NCI-H524 treated with DMSO at 0.1 percent for 48 hours (cell line): ENCODE data around the gene PCED1B.
"Not testable (repeated sequence)": the region's sequence is repeated elsewhere in the genome, so short reads cannot be mapped to it uniquely, and the experiment has no call there.

ENCODE experiments used
- DNase-seq: peaks from one replicate; lab custom pipeline; 2025; lab: John Stamatoyannopoulos, UW

The PCED1B gene

DNA sequence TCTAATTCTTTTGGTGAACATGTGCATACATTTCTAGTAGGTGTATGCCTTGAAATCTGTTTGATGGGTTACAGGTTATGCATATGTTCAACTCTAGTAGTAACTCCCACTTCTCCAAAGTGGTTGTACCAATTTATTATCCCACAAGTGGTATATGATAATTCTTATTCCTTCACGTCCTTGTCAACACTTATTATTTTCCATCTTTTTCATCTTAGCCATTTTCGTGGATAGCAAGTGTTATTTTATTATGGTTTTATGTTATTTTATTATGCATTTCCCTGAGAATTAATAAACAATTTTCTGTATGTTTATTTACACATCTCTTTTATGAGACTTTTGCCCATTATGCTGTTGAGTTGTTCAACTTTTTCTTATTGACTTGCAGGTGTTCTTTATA is 11.6 kb downstream of the PCED1B start:
- DNase-seq: no peak

GRCh38 chr12:47094804-47095203 is 15.4 kb downstream of the PCED1B start:
- no peak for DNase-seq

DNA sequence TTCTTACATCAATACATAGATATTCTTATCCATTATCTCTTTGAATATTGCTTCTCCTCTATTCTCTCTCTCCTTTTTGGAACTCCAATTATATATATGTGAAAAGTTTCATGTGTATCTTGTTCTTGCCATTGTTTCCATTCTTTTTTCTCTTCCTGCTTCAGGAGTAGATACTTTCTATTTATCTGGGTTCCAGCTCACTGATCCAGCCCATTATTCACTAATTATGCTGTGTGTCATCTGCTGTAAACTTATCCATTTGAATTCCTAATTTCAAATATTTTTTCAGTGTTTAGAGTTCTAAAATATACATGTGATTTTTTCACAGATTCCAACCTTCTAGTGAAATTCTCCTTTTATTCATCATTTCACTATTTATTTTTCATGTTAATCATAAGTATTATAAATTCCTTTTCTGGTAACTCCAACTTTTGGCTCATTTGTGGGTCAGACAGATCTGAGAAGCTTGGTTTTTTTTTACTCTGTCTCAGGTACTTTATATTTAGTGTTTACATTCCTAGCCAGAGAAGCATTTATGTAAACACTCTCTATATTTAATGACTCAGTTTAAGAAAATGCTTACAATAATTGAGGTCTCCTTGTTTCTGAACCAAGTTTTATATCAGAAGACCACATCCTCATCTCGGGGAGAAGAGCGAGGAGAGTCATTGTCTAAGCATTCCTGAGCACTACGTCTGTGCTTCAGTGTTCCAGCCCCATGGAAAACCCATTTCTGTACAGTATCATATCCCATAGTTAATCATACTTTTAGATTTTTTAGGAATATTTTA is 16.2 kb downstream of the PCED1B start:
- DNase-seq: no peak

GRCh38 chr12:47097276-47097896 is 18.0 kb downstream of the PCED1B start:
- DNase-seq: no peak

DNA sequence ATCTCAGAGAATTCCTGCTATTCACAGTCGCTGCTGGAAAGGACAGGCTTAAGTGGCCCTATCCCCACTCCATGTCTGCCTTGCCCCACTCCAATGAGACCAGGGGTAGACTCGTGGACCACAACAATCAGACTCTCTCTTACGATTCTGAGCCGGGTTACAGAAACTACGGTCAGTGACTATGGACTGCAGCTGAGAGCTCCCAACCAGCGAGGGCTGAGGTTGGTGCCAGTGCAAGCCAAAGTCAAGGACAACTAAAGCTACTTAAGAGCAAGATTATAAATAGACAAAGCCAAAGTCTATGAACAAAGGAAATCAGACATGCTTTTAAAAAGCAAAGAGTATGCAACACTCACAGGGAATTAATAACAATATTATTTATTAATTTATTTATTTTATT is 18.7 kb downstream of the PCED1B start:
- DNase-seq: no peak

- DNase-seq: no peak
Observed at GRCh38 chr12:47099610-47100009, 20.2 kb downstream of the PCED1B start.

GRCh38 chr12:47100160-47100559 is 20.7 kb downstream of the PCED1B start:
- no peak for DNase-seq

- DNase-seq: no peak
Observed at GRCh38 chr12:47102406-47102805, 23.0 kb downstream of the PCED1B start.

GRCh38 chr12:47102845-47103651 is 23.6 kb downstream of the PCED1B start:
- no peak for DNase-seq

DNA sequence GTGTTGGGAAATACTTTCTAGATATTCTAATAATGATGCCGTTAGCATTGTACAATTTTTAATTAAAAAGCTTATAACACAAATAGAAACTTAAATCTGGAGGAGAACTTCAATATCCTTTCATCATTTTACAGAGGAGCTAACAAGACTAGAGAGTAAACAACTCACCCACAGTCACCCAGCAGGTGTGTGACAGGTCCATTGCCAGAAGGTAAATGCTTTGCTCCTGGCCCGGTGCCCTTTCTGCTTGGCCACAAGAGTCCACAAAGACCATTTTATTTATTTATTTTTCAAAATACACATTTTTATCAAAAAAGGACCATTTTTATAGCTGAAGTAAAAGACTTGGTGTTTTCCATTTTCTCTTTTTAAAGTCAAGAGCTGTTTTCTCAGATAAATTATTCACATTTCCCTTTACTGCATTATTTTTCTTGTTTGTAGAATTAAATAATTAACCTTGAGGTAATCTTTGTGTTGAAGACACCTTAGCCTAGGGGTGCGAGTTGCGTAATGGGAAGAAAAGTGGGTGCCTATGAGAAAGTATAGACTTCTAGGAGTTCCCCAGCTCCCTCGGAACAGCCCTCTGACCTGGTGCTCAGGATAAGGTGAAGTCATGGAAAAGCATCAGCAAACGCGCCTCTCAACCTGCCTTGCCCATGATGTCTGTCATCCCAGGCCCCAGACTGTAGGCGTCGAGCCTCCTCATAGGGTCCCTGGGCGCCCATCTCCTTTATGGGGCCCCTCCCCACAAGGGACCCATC is 26.7 kb downstream of the PCED1B start:
- DNase-seq: no peak

GRCh38 chr12:47107446-47107845 is 28.0 kb downstream of the PCED1B start:
- no peak for DNase-seq

DNA sequence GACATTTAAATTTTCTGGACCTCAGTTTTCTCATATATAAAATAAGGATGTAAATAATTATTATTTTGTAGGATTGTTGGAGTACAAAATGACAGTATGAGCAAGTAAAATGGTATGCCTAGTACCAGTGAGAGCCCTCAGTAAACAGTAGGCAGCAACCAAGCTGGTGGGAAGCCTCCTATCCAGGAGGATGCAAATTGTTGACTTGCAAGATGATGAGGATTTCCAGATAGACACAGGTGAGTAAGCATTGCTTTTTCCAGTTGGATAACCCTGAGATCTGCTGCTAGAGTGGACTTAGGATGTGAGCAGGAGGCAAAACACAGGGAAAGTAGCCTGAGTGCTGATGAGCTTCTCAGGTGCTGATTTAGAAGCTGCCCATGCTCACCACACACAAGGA is 28.5 kb downstream of the PCED1B start:
- no peak for DNase-seq

DNA sequence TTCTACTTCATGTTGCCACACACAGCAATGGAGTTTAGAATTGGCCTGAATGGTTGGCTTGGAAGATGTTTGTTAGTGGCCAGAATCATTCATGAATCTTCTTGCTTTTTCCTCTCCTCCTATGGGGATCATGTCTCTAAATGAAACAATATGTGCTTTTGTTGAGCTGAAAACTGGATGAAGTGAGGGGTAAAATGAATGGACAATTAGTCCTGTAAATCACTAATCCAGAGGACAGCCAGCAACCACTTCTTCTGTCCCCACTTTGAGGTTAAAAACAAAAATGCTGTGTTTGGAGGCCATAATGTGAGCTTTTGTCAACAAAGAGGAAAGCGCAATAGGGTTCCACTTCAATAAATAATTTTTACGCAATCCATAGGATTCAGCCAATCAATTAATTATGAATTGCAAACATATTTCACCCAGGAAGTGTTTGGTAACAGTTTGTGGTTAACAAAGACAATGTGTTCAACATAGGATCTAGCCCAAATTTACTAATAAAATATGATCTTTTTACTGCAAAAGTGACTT is 30.7 kb downstream of the PCED1B start:
- DNase-seq: no peak

GRCh38 chr12:47110718-47111391 is 31.4 kb downstream of the PCED1B start:
- no peak for DNase-seq

GRCh38 chr12:47111392-47111778 is 32.0 kb downstream of the PCED1B start:
- no peak for DNase-seq

- no peak for DNase-seq
Observed at GRCh38 chr12:47111854-47112253, 32.4 kb downstream of the PCED1B start.

DNA sequence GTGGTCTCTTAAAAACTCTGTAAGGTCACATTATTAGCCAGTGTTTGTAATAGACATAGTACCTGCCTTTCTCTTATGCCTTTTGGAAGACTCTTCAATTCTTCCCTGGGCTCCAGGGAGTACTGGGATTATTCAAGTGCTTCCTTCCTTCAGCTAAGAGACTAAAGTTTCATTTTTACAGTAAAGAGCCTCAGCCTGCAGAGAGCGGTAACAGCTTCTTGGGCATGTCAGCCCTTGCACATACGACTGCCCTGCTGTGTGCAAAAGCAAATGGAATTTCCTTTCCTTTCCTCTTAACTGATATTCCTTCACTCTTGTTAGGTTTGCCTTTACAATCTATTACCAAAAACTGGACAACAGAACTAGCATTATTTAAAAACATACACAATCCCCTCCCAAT is 33.3 kb downstream of the PCED1B start:
- DNase-seq: no peak

GRCh38 chr12:47114481-47114892 is 35.1 kb downstream of the PCED1B start:
- DNase-seq: no peak

DNA sequence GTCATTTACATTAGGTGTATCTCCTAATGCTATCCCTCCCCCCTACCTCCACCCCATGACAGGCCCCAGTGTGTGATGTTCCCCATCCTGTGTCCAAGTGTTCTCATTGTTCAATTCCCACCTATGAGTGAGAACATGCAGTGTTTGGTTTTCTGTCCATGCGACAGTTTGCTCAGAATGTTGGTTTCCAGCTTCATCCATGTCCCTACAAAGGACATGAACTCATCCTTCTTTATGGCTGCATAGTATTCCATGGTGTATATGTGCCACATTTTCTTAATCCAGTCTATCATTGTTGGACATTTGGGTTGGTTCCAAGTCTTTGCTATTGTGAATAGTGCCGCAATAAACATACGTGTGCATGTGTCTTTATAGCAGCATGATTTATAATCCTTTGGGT is 37.9 kb downstream of the PCED1B start:
- not testable (repeated sequence) for DNase-seq

DNA sequence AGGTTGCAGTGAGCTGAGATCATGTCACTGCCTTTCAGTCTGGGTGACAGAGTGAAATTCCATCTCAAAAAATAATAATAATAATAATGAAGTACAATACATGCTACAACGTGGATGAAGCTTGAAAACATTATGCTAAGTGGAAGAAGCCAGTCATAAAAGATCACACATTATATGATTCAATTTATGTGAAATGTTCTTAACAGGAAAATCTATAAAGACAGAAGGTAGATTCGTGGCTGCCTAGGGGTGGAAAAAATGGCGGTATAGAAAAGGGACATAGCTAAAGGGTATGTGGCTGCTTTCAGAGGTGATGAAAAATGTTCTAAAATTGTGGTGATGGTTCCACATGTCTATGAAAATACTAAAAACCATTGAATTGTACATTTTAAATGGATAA is 41.3 kb downstream of the PCED1B start:
- DNase-seq: no peak

- no peak for DNase-seq
Observed at GRCh38 chr12:47121146-47121545, 41.7 kb downstream of the PCED1B start.
